Neural progenitor cell (in vitro differentiated cells): ENCODE data around the gene OSM. TPM values are rescaled to one million over a fixed set of nuclear protein-coding genes. Genes with fewer than 3 reads are reported as not detected.

ENCODE experiments used
- DNase-seq: peaks from one replicate; pipeline ENCODE4 v3.0.0-alpha.2; 2016; ENCODE audit warnings: low spot score
- H2AFZ ChIP-seq: fragments of 200-600 bp; sonication (generic); replicated peaks from 2 replicates; pipeline ENCODE4 v1.6.1; 2016; ENCODE audit warnings: antibody characterized with exemption
- H3F3A ChIP-seq: fragments of 200-600 bp; sonication (generic); 2 replicates; pipeline ENCODE4 v1.6.1; 2016; ENCODE audit warnings: antibody characterized with exemption, low read depth
- H3K27ac ChIP-seq: fragments of 200-600 bp; sonication (generic); 2 replicates; pipeline ENCODE4 v1.5.1; 2016; ENCODE audit warnings: mild to moderate bottlenecking
- H3K27me3 ChIP-seq: fragments of 200-600 bp; sonication (generic); 2 replicates; pipeline ENCODE4 v1.6.1; 2016; ENCODE audit warnings: mild to moderate bottlenecking, moderate library complexity
- H3K36me3 ChIP-seq: fragments of 200-600 bp; sonication (generic); 2 replicates; pipeline ENCODE4 v1.5.1; 2016
- H3K4me1 ChIP-seq: fragments of 200-600 bp; sonication (generic); 2 replicates; pipeline ENCODE4 v1.6.1; 2016; ENCODE audit warnings: mixed run types
- H3K4me2 ChIP-seq: fragments of 200-600 bp; sonication (generic); 2 replicates; pipeline ENCODE4 v1.6.1; 2016
- H3K4me3 ChIP-seq: fragments of 200-600 bp; sonication (generic); 2 replicates; pipeline ENCODE4 v1.5.1; 2016
- H3K79me2 ChIP-seq: fragments of 200-600 bp; sonication (generic); 2 replicates; pipeline ENCODE4 v1.6.1; 2016; ENCODE audit warnings: low read depth
- H3K9ac ChIP-seq: fragments of 200-600 bp; sonication (generic); 2 replicates; pipeline ENCODE4 v1.6.1; 2016
- H3K9me3 ChIP-seq: fragments of 200-600 bp; sonication (generic); 2 replicates; pipeline ENCODE4 v1.5.1; 2016; ENCODE audit warnings: low read depth
- H4K20me1 ChIP-seq: fragments of 200-600 bp; sonication (generic); 2 replicates; pipeline ENCODE4 v1.6.1; 2016; ENCODE audit warnings: low read depth
- H3K27ac Mint-ChIP-seq: 3 replicates; pipeline ENCODE4 v1.8.0; 2021; ENCODE audit warnings: mixed read lengths
- H3K27me3 Mint-ChIP-seq: 2 replicates; pipeline ENCODE4 v1.8.0; 2022; ENCODE audit warnings: low read depth, mild to moderate bottlenecking, inconsistent platforms, moderate library complexity, mixed read lengths; ENCODE audit not compliant: insufficient read depth
- H3K36me3 Mint-ChIP-seq: 3 replicates; pipeline ENCODE4 v1.8.0; 2021; ENCODE audit warnings: mixed read lengths
- H3K4me1 Mint-ChIP-seq: 3 replicates; pipeline ENCODE4 v1.8.0; 2021; ENCODE audit warnings: mixed read lengths
- H3K4me3 Mint-ChIP-seq: 3 replicates; pipeline ENCODE4 v1.8.0; 2021; ENCODE audit warnings: mild to moderate bottlenecking, moderate library complexity, mixed read lengths
- H3K9me3 Mint-ChIP-seq: 3 replicates; pipeline ENCODE4 v1.8.0; 2020; ENCODE audit warnings: mixed read lengths
- CTCF ChIP-seq: fragments of 200-600 bp; sonication (generic); IDR thresholded peaks from 2 replicates; pipeline ENCODE4 v1.5.1; 2017; ENCODE audit warnings: antibody characterized with exemption, mild to moderate bottlenecking
- EZH2 ChIP-seq: fragments of 200-600 bp; sonication (generic); IDR thresholded peaks from 2 replicates; pipeline ENCODE4 v1.6.1; 2017; ENCODE audit warnings: antibody characterized with exemption, mild to moderate bottlenecking, moderate library complexity
- EZH2phosphoT487 ChIP-seq: fragments of 200-600 bp; sonication (generic); IDR thresholded peaks from 2 replicates; pipeline ENCODE4 v1.6.1; 2017; ENCODE audit warnings: antibody characterized with exemption
- total RNA-seq: library from RNA; depleted of rRNA; stranded (reverse); fragments of >200 nt; gene quantifications from 2 replicates; pipeline ENCODE4 v1.2.3, GENCODE V29; 2015; ENCODE audit warnings: low replicate concordance

Gene OSM
- total RNA-seq, 1 donor from 2014 or later: not detected

- Histone ChIP-seq H3K36me3 (no peaks in the 10 kb centered on the region), H3F3A (no peaks in the 10 kb centered on the region), H3K9me3 (no peaks in the 10 kb centered on the region), H3K4me3 (no peak overlapping the region), H3K4me2 (no peak overlapping the region), H3K4me1 (no peaks in the 10 kb centered on the region), H3K9ac (no peak overlapping the region), H2AFZ (no peak overlapping the region), H3K27ac (no peak overlapping the region), H4K20me1 (no peaks in the 10 kb centered on the region), H3K79me2 (no peaks in the 10 kb centered on the region), H3K27me3 (no peaks in the 10 kb centered on the region)
- Mint-ChIP-seq H3K9me3 (no peaks in the 10 kb centered on the region), H3K36me3 (no peaks in the 10 kb centered on the region), H3K27me3 (peaks cover 10% of the 10 kb centered on the region), H3K4me3 (no peak overlapping the region), H3K27ac (peak overlapping the region; percentile 42), H3K4me1 (peaks cover 24% of the 10 kb centered on the region)
- TF ChIP-seq EZH2phosphoT487: no peak
- no peak for TF ChIP-seq CTCF
- TF ChIP-seq EZH2: no peak
- no peak for DNase-seq
These were observed 41.3 kb downstream of the OSM start for GRCh38 chr22:30225220-30225927.

- H4K20me1 ChIP-seq: no peaks in the 10 kb centered on the region
- no peak overlapping the region for H2AFZ ChIP-seq
- no peaks in the 10 kb centered on the region for H3K79me2 ChIP-seq
- no peaks in the 10 kb centered on the region for H3K36me3 Mint-ChIP-seq
- TF ChIP-seq EZH2 (no peak), EZH2phosphoT487 (no peak), CTCF (no peak)
- no peak overlapping the region for H3K4me2 ChIP-seq
- H3F3A ChIP-seq: no peaks in the 10 kb centered on the region
- no peaks in the 10 kb centered on the region for H3K36me3 ChIP-seq
- H3K4me3 ChIP-seq: no peak overlapping the region
- peaks cover 10% of the 10 kb centered on the region for H3K27me3 Mint-ChIP-seq
- H3K27me3 ChIP-seq: no peaks in the 10 kb centered on the region
- DNase-seq: no peak
- no peak overlapping the region for H3K9ac ChIP-seq
- H3K4me1 ChIP-seq: no peaks in the 10 kb centered on the region
- no peaks in the 10 kb centered on the region for H3K9me3 ChIP-seq
- H3K4me3 Mint-ChIP-seq: no peak overlapping the region
- no peak overlapping the region for H3K27ac ChIP-seq
- H3K4me1 Mint-ChIP-seq: peaks cover 22% of the 10 kb centered on the region
- H3K9me3 Mint-ChIP-seq: no peaks in the 10 kb centered on the region
- H3K27ac Mint-ChIP-seq: no peak overlapping the region
These were observed 42.3 kb downstream of the OSM start for GRCh38 chr22:30224161-30224857.

- Histone ChIP-seq H3K4me2 (no peak overlapping the region), H3K27me3 (no peaks in the 10 kb centered on the region), H3K36me3 (no peaks in the 10 kb centered on the region), H3K4me3 (no peak overlapping the region), H3K79me2 (no peaks in the 10 kb centered on the region), H3K4me1 (no peaks in the 10 kb centered on the region), H3K27ac (no peak overlapping the region), H3K9ac (no peak overlapping the region), H4K20me1 (no peaks in the 10 kb centered on the region), H3F3A (no peaks in the 10 kb centered on the region), H3K9me3 (no peaks in the 10 kb centered on the region), H2AFZ (no peak overlapping the region)
- Mint-ChIP-seq H3K27me3 (peaks cover 11% of the 10 kb centered on the region), H3K27ac (no peak overlapping the region), H3K4me1 (peaks cover 16% of the 10 kb centered on the region), H3K9me3 (no peaks in the 10 kb centered on the region), H3K4me3 (no peak overlapping the region), H3K36me3 (no peaks in the 10 kb centered on the region)
- TF ChIP-seq CTCF: no peak
- TF ChIP-seq EZH2: no peak
- no peak for TF ChIP-seq EZH2phosphoT487
- DNase-seq: no peak
These were observed 43.3 kb downstream of the OSM start for GRCh38 chr22:30223303-30223702.
